HepG2 (cell line): Measurements from ENCODE around the gene CALN1.

Source experiments
- ARNT ChIP-seq: fragments of 450-650 bp; IDR thresholded peaks from 2 replicates; pipeline ENCODE4 v1.6.1; 2017
- CREB3 ChIP-seq: sonication (generic); formaldehyde crosslinking; IDR thresholded peaks from 2 replicates; pipeline ENCODE4 v1.5.0; 2020; ENCODE audit warnings: missing genetic modification reagents
- ELF4 ChIP-seq: sonication (generic); formaldehyde crosslinking; IDR thresholded peaks from 2 replicates; pipeline ENCODE4 v1.5.0; 2020; ENCODE audit warnings: missing genetic modification reagents, mild to moderate bottlenecking, moderate library complexity, borderline replicate concordance
- FOXA1 ChIP-seq, 2 experiments: fragments of 450-650 bp in 1 of 2; sonication (generic) in 1 of 2; formaldehyde crosslinking in 1 of 2; IDR thresholded peaks; 2 replicates each; pipeline versions ENCODE4 v1.4.0 to v1.6.1; 2016 to 2020; ENCODE audit warnings: missing genetic modification reagents in 1 of 2
- HNF4G ChIP-seq, 2 experiments: sonication (generic) in 1 of 2; formaldehyde crosslinking in 1 of 2; IDR thresholded peaks; 2 replicates each; pipeline versions ENCODE4 v1.4.0 to v1.6.1; 2011 to 2020; ENCODE audit warnings: borderline replicate concordance in 2 of 2, low read depth in 2 of 2, mild to moderate bottlenecking in 2 of 2, low read length in 1 of 2, missing genetic modification reagents in 1 of 2, moderate library complexity in 1 of 2
- LCORL ChIP-seq, 2 experiments: fragments of 450-650 bp in 1 of 2; sonication (generic) in 1 of 2; formaldehyde crosslinking in 1 of 2; IDR thresholded peaks; 2 replicates each; pipeline versions ENCODE4 v1.5.0 to v1.6.1; 2017 to 2020; ENCODE audit warnings: antibody characterized with exemption in 1 of 2, missing genetic modification reagents in 1 of 2
- MAX ChIP-seq: IDR thresholded peaks from 2 replicates; pipeline ENCODE4 v1.6.1; 2012; ENCODE audit warnings: inconsistent platforms
- NRL ChIP-seq: sonication (generic); formaldehyde crosslinking; IDR thresholded peaks from 2 replicates; pipeline ENCODE4 v1.5.0; 2020; ENCODE audit warnings: missing genetic modification reagents, mild to moderate bottlenecking, moderate library complexity, borderline replicate concordance
- POLR2AphosphoS5 ChIP-seq: IDR thresholded peaks from 2 replicates; pipeline ENCODE4 v1.6.1; 2012; ENCODE audit warnings: low read depth, low read length
- ZFP1 ChIP-seq: IDR thresholded peaks from 2 replicates; pipeline ENCODE4 v1.6.1; 2016
- ZNF567 ChIP-seq: sonication (generic); formaldehyde crosslinking; IDR thresholded peaks from 2 replicates; pipeline ENCODE4 v1.8.1; 2023; ENCODE audit warnings: mild to moderate bottlenecking, missing genetic modification reagents, borderline replicate concordance
- ZNF780A ChIP-seq: sonication (generic); formaldehyde crosslinking; IDR thresholded peaks from 2 replicates; pipeline ENCODE4 v1.8.0; 2022; ENCODE audit warnings: mild to moderate bottlenecking, missing genetic modification reagents, moderate library complexity

- no peak for TF ChIP-seq MAX
- no peak for TF ChIP-seq LCORL (IDR thresholded peaks at IDR 0.05)
- no peak for TF ChIP-seq LCORL (CRISPR knock-in tag; IDR thresholded peaks at IDR 0.05)
- TF ChIP-seq ZFP1 (CRISPR knock-in tag): no peak
- no peak for TF ChIP-seq FOXA1 (IDR thresholded peaks at IDR 0.05)
- TF ChIP-seq FOXA1 (CRISPR knock-in tag; IDR thresholded peaks at IDR 0.05): no peak
- no peak for TF ChIP-seq CREB3 (CRISPR knock-in tag)
- TF ChIP-seq ARNT: no peak
- no peak for TF ChIP-seq ZNF567
- no peak for TF ChIP-seq HNF4G (IDR thresholded peaks at IDR 0.05; ENCODE audit: borderline replicate concordance, low read depth, low read length)
- TF ChIP-seq HNF4G (CRISPR knock-in tag; IDR thresholded peaks at IDR 0.05; ENCODE audit: borderline replicate concordance, low read depth): no peak
- TF ChIP-seq ELF4 (CRISPR knock-in tag): no peak
- TF ChIP-seq ZNF780A (CRISPR knock-in tag): no peak
- no peak for TF ChIP-seq NRL (CRISPR knock-in tag)
- no peak for TF ChIP-seq POLR2AphosphoS5
Observed at GRCh38 chr7:72336382-72336631, 75.8 kb downstream of the CALN1 start.
